OCI-LY7 (cell line): ENCODE measurements around the gene TGFBR3. TPM values are rescaled to one million over a fixed set of nuclear protein-coding genes. Genes with fewer than 3 reads are reported as not detected.

Source experiments
- BruUV-seq: library from RNA; stranded (reverse); fragments of 400-500 nt; replicated peaks from 2 replicates; lab custom pipeline; 2021; lab: Mats Ljungman, UMichigan
- CTCF ChIA-PET: fragments of 300-600 bp; sonication (Branson Sonifier 250); formaldehyde crosslinking; loops from one replicate; lab custom pipeline; 2022; ENCODE audit warnings: antibody characterized with exemption; ENCODE audit not compliant: unreplicated experiment; lab: Charles Lee
- POLR2A ChIA-PET: fragments of 300-600 bp; sonication (Branson Sonifier 250); formaldehyde crosslinking; loops from one replicate; lab custom pipeline; 2022; ENCODE audit warnings: antibody characterized with exemption; lab: Charles Lee
- DNase-seq: peaks from one replicate; pipeline ENCODE4 v3.0.0-alpha.2; 2015; ENCODE audit warnings: low spot score
- H2AFZ ChIP-seq: fragments of 200-600 bp; sonication (generic), shearing (Covaris generic); 2 replicates; pipeline ENCODE4 v1.6.1; 2014; ENCODE audit warnings: mild to moderate bottlenecking, antibody characterized with exemption, low read length, moderate library complexity
- H3K27ac ChIP-seq: fragments of 200-600 bp; sonication (generic); 2 replicates; pipeline ENCODE4 v1.5.1; 2014; ENCODE audit warnings: mixed run types, low read depth, mild to moderate bottlenecking, moderate library complexity, low read length, inconsistent platforms; ENCODE audit not compliant: poor library complexity, severe bottlenecking
- H3K36me3 ChIP-seq: fragments of 200-600 bp; sonication (generic); 2 replicates; pipeline ENCODE4 v1.6.1; 2014; ENCODE audit warnings: mild to moderate bottlenecking, antibody characterized with exemption, low read length, moderate library complexity, mixed read lengths; ENCODE audit not compliant: insufficient read depth
- H3K4me1 ChIP-seq: fragments of 200-600 bp; sonication (generic); 2 replicates; pipeline ENCODE4 v1.5.1; 2014; ENCODE audit warnings: mild to moderate bottlenecking, low read length; ENCODE audit not compliant: insufficient read depth, poor library complexity, severe bottlenecking
- H3K4me2 ChIP-seq: fragments of 200-600 bp; sonication (generic); 2 replicates; pipeline ENCODE4 v1.6.1; 2014; ENCODE audit warnings: mild to moderate bottlenecking, low read length
- H3K4me3 ChIP-seq: fragments of 200-600 bp; sonication (generic); 2 replicates; pipeline ENCODE4 v1.5.1; 2014; ENCODE audit warnings: mild to moderate bottlenecking, low read depth, low read length; ENCODE audit not compliant: poor library complexity, severe bottlenecking
- H3K79me2 ChIP-seq: fragments of 200-600 bp; sonication (generic); 2 replicates; pipeline ENCODE4 v1.6.1; 2016; ENCODE audit warnings: low read depth, mild to moderate bottlenecking, low read length, moderate library complexity, mixed read lengths; ENCODE audit not compliant: insufficient read depth
- H3K9me2 ChIP-seq: fragments of 200-600 bp; sonication (generic); 2 replicates; pipeline ENCODE4 v1.6.1; 2016; ENCODE audit warnings: mild to moderate bottlenecking, low read length, mixed read lengths; ENCODE audit not compliant: insufficient read depth
- H3K9me3 ChIP-seq: fragments of 200-600 bp; sonication (generic); 2 replicates; pipeline ENCODE4 v1.6.1; 2014; ENCODE audit warnings: mild to moderate bottlenecking, mixed run types, low read length, mixed read lengths
- H4K20me1 ChIP-seq: fragments of 200-600 bp; sonication (generic); 2 replicates; pipeline ENCODE4 v1.6.1; 2014; ENCODE audit warnings: mild to moderate bottlenecking, antibody characterized with exemption, low read length, moderate library complexity, mixed read lengths; ENCODE audit not compliant: insufficient read depth
- CTCF ChIP-seq: fragments of 200-600 bp; sonication (generic); conservative IDR thresholded peaks from 2 replicates; pipeline ENCODE4 v1.5.1; 2014; ENCODE audit warnings: mild to moderate bottlenecking, antibody characterized with exemption, low read length, moderate library complexity, mixed read lengths
- EZH2phosphoT487 ChIP-seq: fragments of 200-600 bp; sonication (generic); IDR thresholded peaks from 2 replicates; pipeline ENCODE4 v1.6.1; 2018; ENCODE audit warnings: low read depth, borderline replicate concordance, mild to moderate bottlenecking, mixed run types, antibody characterized with exemption, low read length, moderate library complexity, mixed read lengths
- intact Hi-C: fragments of 100-400 bp; cut with micrococcal nuclease; formaldehyde crosslinking; loops from one replicate; pipeline ENCODE4 v1.10.0; 2022; ENCODE audit not compliant: unreplicated experiment
- total RNA-seq, 2 experiments: library from RNA; depleted of rRNA in 1 of 2; stranded (reverse); fragments of >200 nt in 1 of 2; shearing (Covaris generic) in 1 of 2; gene quantifications; 2 replicates each; pipeline ENCODE4 v1.2.3, GENCODE V29; 2014 to 2022

TGFBR3 gene
- total RNA-seq, 2 experiments from 2014 or later: not detected

DNA sequence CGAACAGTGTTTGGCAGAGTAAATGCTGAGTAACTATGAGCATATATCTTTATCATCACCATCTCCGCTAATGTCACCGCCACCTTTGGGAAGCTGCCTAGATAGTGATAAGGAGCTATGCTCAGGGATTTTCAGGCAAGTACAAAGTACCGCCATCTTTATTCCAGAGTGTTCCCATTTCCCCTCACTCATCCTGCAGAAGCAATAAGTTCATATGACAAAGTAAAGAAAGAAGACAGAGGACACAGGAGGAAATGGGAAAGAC, 89.6 kb downstream of the TGFBR3 start:
- DNase-seq: no peak
- H3K4me1 ChIP-seq: no peaks in the 10 kb centered on the region
- H4K20me1 ChIP-seq: no peaks in the 10 kb centered on the region
- no peak overlapping the region for H2AFZ ChIP-seq
- ChIA-PET CTCF (no interaction called here), POLR2A (interaction anchor here (0.5 to 1.2 kb wide), 4 partner anchors 14 to 392 kb away, joined by 3 to 4 read pairs (median 3); no protein-coding TSS in a partner anchor)
- H3K27ac ChIP-seq: no peak overlapping the region
- intact Hi-C loops: no loop called here
- TF ChIP-seq EZH2phosphoT487 (no peak), CTCF (no peak)
- H3K36me3 ChIP-seq: no peaks in the 10 kb centered on the region
- H3K9me2 ChIP-seq: no peaks in the 10 kb centered on the region
- H3K4me3 ChIP-seq: no peak overlapping the region
- H3K9me3 ChIP-seq: no peaks in the 10 kb centered on the region
- no peaks in the 10 kb centered on the region for H3K79me2 ChIP-seq
- BruUV-seq: no TSS peak
- H3K4me2 ChIP-seq: no peak overlapping the region

- Histone ChIP-seq H3K9me3 (no peaks in the 10 kb centered on the region), H3K9me2 (no peaks in the 10 kb centered on the region), H3K36me3 (no peaks in the 10 kb centered on the region), H3K27ac (no peak overlapping the region), H3K4me3 (no peak overlapping the region), H3K4me2 (no peak overlapping the region), H4K20me1 (no peaks in the 10 kb centered on the region), H2AFZ (no peak overlapping the region), H3K4me1 (no peaks in the 10 kb centered on the region), H3K79me2 (no peaks in the 10 kb centered on the region)
- ChIA-PET CTCF (no interaction called here), POLR2A (interaction anchor here (0.6 to 1.2 kb wide), 3 partner anchors 13 to 392 kb away, joined by 3 to 4 read pairs (median 3); no protein-coding TSS in a partner anchor)
- no TSS peak for BruUV-seq
- TF ChIP-seq CTCF (no peak), EZH2phosphoT487 (no peak)
- intact Hi-C loops: no loop called here
- DNase-seq: no peak
These were observed 90.2 kb downstream of the TGFBR3 start for GRCh38 chr1:91795591-91796389.

DNA sequence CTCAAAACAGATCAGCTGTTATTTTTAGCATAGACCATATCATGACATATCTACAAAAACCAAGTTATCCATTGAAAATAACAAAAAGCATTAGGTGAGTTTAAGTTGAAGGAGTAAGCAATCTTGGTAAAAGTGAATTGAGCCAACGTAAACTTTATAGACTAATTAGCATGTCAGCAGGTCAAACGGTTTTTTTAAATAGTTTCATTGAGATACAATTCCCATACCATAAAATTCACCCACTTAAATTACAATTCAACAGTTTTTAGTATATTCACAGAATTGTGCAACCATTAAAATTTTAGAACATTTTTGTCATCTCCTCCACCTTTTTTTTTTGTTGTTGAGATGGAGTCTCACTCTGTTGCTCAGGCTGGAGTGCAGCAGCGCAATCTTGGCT, 92.1 kb downstream of the TGFBR3 start:
- ChIA-PET CTCF (no interaction called here), POLR2A (no interaction called here)
- intact Hi-C loops: no loop called here
- no peaks in the 10 kb centered on the region for H3K9me2 ChIP-seq
- H3K9me3 ChIP-seq: no peaks in the 10 kb centered on the region
- no TSS peak for BruUV-seq
- H3K4me2 ChIP-seq: no peak overlapping the region
- no peak overlapping the region for H3K4me3 ChIP-seq
- H3K36me3 ChIP-seq: no peaks in the 10 kb centered on the region
- no peaks in the 10 kb centered on the region for H4K20me1 ChIP-seq
- H3K4me1 ChIP-seq: no peaks in the 10 kb centered on the region
- no peak for DNase-seq
- H2AFZ ChIP-seq: no peak overlapping the region
- no peak overlapping the region for H3K27ac ChIP-seq
- no peaks in the 10 kb centered on the region for H3K79me2 ChIP-seq
- no peak for TF ChIP-seq EZH2phosphoT487
- TF ChIP-seq CTCF: no peak
